ENCODE data around the gene VENTX.

DNA sequence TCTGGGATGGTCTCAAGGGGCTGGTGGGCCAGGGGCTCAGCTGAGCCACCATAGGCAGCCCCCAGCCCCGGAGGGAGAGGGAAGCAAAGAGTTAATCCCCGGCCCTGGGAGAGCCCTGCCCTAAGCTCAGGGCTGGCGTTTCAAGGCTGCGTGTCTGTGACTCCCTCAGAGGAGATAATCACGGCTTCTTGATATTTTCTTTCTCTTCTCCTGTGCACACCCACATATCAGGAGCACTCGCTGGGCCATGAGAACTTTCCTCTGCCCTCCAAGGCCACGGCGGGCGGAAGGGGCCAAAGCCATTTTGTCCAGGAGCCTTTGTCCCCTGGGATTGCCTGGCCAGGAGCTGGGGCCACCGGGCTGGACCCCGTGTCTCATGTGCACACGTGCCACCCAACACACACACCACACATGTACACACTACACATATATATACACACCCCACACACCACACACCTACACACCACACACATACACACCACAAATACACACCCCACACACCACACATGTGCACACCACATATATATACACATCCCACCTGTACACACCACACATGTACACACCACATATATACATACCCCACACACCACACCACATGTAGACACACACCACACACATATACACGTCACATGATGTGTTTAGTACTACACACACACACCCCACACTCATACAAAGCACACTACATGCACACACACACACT is 16.9 kb downstream of the VENTX start:
- no peak for TF ChIP-seq CTCF (IDR thresholded peaks at IDR 0.05)
- TF ChIP-seq POLR2AphosphoS5 (IDR thresholded peaks at IDR 0.05): no peak
- no peak for TF ChIP-seq POLR2A (IDR thresholded peaks at IDR 0.05)

Measured in sigmoid colon (tissue), 4 donors.